ENCODE measurements around the gene SSUH2. TPM values are rescaled to one million over a fixed set of nuclear protein-coding genes. Genes with fewer than 3 reads are reported as not detected.

SSUH2 gene
- total RNA-seq, 1 experiment from 2014 or later = 0.94 TPM

DNA sequence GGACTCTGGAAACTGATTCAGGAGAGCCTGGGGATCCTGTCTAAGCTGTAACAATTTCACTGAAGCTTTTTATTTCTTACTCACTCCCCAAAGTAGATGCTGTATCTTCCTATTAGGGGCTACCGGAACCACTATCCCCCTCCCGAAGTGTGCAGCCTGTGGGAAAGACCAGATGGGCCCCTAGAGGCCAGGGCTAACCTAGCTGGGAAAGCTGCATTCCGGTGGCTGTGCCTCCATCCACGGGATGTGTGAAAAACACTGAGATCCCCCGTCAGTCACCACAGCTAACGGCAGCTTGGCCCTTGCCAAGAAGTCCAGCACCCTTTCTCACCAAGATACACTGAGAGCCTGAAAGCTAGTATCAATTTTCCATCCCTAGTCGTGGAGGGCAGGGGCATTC lies 3.1 kb downstream of the SSUH2 start (continued):
- TF ChIP-seq NFE2L1 (CRISPR knock-in tag; IDR thresholded peaks at IDR 0.05) (no peak), MXD4 (CRISPR knock-in tag; IDR thresholded peaks at IDR 0.05; ENCODE audit: borderline replicate concordance) (no peak), NFATC4 (CRISPR knock-in tag; IDR thresholded peaks at IDR 0.05) (no peak)
- TF ChIP-seq, protein P1, sequence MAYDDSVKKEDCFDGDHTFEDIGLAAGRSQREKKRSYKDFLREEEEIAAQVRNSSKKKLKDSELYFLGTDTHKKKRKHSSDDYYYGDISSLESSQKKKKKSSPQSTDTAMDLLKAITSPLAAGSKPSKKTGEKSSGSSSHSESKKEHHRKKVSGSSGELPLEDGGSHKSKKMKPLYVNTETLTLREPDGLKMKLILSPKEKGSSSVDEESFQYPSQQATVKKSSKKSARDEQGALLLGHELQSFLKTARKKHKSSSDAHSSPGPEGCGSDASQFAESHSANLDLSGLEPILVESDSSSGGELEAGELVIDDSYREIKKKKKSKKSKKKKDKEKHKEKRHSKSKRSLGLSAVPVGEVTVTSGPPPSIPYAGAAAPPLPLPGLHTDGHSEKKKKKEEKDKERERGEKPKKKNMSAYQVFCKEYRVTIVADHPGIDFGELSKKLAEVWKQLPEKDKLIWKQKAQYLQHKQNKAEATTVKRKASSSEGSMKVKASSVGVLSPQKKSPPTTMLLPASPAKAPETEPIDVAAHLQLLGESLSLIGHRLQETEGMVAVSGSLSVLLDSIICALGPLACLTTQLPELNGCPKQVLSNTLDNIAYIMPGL (CRISPR knock-in tag; IDR thresholded peaks at IDR 0.05) = no peak

DNA sequence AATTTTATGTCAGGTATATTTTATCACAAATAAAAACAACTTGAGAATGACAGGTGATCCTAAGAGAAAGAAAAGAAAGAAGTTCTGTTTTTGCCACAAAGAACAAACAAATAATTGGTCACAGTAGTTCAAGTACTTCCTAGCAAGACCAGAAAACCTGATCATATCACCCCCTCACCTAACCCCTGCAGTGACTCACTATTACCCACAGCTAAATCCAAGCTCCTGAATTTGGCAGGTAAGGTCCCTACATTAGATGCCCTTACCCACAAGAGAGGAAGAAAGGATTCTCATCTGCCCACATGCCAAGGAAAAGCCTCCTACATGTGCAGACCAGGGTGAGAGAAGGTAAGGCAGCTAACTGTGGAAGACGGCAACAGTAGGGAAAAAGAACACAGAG lies 4.4 kb downstream of the SSUH2 start:
- H3K36me3 Mint-ChIP-seq = no peaks in the 10 kb centered on the region; the same call in 1 of the 2 replicates
- H3K27ac Mint-ChIP-seq = no peak overlapping the region
- DNase-seq (ENCODE audit: low spot score) = no peak
- peaks cover 5% of the 10 kb centered on the region for H3K27me3 Mint-ChIP-seq (ENCODE audit: low read depth)
- TF ChIP-seq ATF1 (CRISPR knock-in tag; IDR thresholded peaks at IDR 0.05) = no peak
- TF ChIP-seq, protein P2, sequence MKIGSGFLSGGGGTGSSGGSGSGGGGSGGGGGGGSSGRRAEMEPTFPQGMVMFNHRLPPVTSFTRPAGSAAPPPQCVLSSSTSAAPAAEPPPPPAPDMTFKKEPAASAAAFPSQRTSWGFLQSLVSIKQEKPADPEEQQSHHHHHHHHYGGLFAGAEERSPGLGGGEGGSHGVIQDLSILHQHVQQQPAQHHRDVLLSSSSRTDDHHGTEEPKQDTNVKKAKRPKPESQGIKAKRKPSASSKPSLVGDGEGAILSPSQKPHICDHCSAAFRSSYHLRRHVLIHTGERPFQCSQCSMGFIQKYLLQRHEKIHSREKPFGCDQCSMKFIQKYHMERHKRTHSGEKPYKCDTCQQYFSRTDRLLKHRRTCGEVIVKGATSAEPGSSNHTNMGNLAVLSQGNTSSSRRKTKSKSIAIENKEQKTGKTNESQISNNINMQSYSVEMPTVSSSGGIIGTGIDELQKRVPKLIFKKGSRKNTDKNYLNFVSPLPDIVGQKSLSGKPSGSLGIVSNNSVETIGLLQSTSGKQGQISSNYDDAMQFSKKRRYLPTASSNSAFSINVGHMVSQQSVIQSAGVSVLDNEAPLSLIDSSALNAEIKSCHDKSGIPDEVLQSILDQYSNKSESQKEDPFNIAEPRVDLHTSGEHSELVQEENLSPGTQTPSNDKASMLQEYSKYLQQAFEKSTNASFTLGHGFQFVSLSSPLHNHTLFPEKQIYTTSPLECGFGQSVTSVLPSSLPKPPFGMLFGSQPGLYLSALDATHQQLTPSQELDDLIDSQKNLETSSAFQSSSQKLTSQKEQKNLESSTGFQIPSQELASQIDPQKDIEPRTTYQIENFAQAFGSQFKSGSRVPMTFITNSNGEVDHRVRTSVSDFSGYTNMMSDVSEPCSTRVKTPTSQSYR (CRISPR knock-in tag; IDR thresholded peaks at IDR 0.05) = no peak
- TF ChIP-seq, protein P3, sequence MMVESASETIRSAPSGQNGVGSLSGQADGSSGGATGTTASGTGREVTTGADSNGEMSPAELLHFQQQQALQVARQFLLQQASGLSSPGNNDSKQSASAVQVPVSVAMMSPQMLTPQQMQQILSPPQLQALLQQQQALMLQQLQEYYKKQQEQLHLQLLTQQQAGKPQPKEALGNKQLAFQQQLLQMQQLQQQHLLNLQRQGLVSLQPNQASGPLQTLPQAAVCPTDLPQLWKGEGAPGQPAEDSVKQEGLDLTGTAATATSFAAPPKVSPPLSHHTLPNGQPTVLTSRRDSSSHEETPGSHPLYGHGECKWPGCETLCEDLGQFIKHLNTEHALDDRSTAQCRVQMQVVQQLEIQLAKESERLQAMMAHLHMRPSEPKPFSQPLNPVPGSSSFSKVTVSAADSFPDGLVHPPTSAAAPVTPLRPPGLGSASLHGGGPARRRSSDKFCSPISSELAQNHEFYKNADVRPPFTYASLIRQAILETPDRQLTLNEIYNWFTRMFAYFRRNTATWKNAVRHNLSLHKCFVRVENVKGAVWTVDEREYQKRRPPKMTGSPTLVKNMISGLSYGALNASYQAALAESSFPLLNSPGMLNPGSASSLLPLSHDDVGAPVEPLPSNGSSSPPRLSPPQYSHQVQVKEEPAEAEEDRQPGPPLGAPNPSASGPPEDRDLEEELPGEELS (CRISPR knock-in tag; IDR thresholded peaks at IDR 0.05) = no peak
- TF ChIP-seq HMGA2 (CRISPR knock-in tag; IDR thresholded peaks at IDR 0.05) = no peak
- TF ChIP-seq EMX1 (CRISPR knock-in tag; IDR thresholded peaks at IDR 0.05) = no peak
- TF ChIP-seq, protein P4, sequence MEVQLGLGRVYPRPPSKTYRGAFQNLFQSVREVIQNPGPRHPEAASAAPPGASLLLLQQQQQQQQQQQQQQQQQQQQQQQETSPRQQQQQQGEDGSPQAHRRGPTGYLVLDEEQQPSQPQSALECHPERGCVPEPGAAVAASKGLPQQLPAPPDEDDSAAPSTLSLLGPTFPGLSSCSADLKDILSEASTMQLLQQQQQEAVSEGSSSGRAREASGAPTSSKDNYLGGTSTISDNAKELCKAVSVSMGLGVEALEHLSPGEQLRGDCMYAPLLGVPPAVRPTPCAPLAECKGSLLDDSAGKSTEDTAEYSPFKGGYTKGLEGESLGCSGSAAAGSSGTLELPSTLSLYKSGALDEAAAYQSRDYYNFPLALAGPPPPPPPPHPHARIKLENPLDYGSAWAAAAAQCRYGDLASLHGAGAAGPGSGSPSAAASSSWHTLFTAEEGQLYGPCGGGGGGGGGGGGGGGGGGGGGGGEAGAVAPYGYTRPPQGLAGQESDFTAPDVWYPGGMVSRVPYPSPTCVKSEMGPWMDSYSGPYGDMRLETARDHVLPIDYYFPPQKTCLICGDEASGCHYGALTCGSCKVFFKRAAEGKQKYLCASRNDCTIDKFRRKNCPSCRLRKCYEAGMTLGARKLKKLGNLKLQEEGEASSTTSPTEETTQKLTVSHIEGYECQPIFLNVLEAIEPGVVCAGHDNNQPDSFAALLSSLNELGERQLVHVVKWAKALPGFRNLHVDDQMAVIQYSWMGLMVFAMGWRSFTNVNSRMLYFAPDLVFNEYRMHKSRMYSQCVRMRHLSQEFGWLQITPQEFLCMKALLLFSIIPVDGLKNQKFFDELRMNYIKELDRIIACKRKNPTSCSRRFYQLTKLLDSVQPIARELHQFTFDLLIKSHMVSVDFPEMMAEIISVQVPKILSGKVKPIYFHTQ (CRISPR knock-in tag; IDR thresholded peaks at IDR 0.05) = no peak
- TF ChIP-seq JAZF1 (CRISPR knock-in tag; IDR thresholded peaks at IDR 0.05) = no peak
- TF ChIP-seq TEAD4 (CRISPR knock-in tag; IDR thresholded peaks at IDR 0.05) = no peak
- TF ChIP-seq, protein P5, sequence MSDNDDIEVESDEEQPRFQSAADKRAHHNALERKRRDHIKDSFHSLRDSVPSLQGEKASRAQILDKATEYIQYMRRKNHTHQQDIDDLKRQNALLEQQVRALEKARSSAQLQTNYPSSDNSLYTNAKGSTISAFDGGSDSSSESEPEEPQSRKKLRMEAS (CRISPR knock-in tag; IDR thresholded peaks at IDR 0.05) = no peak
- TF ChIP-seq, protein P6, sequence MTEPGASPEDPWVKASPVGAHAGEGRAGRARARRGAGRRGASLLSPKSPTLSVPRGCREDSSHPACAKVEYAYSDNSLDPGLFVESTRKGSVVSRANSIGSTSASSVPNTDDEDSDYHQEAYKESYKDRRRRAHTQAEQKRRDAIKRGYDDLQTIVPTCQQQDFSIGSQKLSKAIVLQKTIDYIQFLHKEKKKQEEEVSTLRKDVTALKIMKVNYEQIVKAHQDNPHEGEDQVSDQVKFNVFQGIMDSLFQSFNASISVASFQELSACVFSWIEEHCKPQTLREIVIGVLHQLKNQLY (CRISPR knock-in tag; IDR thresholded peaks at IDR 0.05) = no peak
- TF ChIP-seq ETV6 (CRISPR knock-in tag; IDR thresholded peaks at IDR 0.05) = no peak
- no peak for TF ChIP-seq ZNF263 (CRISPR knock-in tag; IDR thresholded peaks at IDR 0.05; ENCODE audit: low read depth)
- no peak for TF ChIP-seq SP1 (CRISPR knock-in tag; conservative IDR thresholded peaks at IDR 0.05)
- TF ChIP-seq ZNF396 (CRISPR knock-in tag; IDR thresholded peaks at IDR 0.05; ENCODE audit: borderline replicate concordance) = no peak
- POLR2A ChIA-PET = no interaction called here
- no peak for ATAC-seq
- H3K9me3 Mint-ChIP-seq = peaks cover 8% of the 10 kb centered on the region
- CTCF ChIA-PET = interaction anchor here (1.1 kb wide), 1 partner anchor 74 kb away, joined by 3 read pairs; no protein-coding TSS in a partner anchor
- peaks cover 6% of the 10 kb centered on the region; the same call in 1 of the 2 replicates for H3K4me1 Mint-ChIP-seq
- no peak overlapping the region for H3K4me3 Mint-ChIP-seq
